ENCODE measurements around the gene SMARCD2. TPM values are rescaled to one million over a fixed set of nuclear protein-coding genes. Genes with fewer than 3 reads are reported as not detected.
"Not testable (repeated sequence)": the region's sequence is repeated elsewhere in the genome, so short reads cannot be mapped to it uniquely, and the experiment has no call there.

SMARCD2 gene
- polyA plus RNA-seq, 12 donors: 24.0 to 63.6 (median 27.1) TPM; not detected in 1

DNA sequence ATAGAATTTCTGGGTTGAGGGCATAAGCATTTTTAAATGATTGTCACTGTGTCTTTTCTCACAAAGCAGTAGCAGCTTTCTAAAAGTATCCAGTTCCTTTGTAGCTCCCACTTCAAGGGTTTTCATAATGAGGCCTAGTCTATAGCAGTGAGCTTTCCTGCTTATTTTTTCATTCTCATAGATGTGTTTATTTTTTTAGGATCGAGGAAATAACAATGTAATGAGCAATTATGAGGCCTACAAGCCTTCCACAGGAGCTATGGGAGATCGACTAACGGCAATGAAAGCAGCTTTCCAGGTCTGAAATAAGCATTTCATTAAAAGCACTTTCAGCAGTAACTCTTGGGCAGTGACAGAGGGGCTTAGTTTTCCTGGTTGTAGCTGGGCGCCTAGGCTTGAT is 25.8 kb downstream of the SMARCD2 start:
- DNase-seq: no peak

DNA sequence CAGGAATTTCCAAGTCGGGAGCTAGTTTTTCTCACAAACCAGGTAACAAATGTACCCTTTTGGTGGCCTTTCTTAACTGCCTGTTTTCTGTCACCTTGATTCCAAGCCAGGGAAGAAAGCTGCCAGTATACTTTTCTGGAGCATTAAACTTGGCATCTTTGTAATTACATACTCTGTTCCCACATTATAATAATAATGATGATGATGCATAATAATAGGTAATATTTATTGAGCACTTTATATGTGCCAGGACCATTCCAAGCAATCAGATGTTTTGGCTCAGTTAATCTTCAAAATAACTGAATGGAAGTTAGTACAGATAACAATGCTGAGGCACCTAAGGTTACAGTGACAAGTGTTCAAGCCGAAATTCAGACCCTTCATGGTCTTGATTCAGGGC is 26.4 kb downstream of the SMARCD2 start:
- DNase-seq: no peak

DNA sequence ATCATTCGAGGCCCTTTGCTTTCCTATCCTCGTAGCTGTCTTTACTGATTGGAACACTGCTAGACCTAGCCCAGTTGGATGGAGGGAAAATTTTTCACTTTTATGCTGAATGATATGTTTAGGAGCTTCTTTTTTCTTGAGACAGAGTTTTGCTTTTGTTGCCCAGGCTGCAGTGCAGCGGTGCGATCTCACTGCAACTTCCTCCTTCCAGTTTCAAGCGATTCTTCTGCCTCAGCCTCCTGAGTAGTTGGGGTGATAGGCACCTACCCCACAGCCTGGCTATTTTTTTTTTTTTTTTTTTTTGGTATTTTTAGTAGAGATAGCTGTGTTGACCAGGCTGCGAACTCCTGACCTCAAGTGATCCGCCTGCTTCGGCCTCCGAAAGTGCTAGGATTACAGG is 32.5 kb downstream of the SMARCD2 start:
- no peak for DNase-seq

DNA sequence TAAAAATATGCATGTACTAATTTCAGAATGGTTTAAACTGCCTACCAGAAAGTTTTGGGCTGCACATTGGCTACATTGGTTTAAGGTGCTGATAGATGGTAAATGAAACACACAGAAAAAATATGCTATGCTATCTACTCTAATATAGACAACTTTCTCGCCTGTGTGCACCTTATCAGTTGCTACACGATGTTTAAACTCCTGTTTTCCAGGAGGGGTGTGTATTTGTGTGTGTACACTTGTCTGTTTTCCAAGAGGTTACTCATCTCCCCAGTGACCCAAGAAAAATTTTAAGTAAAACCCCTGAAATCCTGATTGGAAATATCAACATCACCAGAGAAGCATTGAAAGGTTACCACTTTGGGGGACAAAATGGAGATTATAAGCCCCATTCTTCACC is 36.9 kb downstream of the SMARCD2 start:
- no peak for DNase-seq

DNA sequence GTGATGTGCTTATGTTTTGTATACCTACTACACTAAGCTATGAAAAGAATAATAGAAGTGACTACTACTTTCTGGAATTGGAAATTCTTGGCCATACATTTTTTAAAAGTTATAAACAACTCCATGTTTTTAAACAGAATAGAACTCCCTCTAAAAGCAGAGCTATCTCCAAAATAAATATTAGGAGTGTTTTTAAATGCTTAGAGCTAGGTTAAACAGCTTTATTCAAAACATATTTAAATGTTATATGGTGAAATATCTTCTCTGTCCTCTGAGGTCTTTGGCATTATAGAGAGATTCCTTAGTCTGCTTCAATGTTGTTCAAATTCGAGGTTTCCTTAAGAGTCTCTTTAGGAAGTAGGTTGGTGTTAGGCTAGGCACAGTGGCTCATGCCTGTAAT is 38.2 kb downstream of the SMARCD2 start:
- DNase-seq: no peak

DNA sequence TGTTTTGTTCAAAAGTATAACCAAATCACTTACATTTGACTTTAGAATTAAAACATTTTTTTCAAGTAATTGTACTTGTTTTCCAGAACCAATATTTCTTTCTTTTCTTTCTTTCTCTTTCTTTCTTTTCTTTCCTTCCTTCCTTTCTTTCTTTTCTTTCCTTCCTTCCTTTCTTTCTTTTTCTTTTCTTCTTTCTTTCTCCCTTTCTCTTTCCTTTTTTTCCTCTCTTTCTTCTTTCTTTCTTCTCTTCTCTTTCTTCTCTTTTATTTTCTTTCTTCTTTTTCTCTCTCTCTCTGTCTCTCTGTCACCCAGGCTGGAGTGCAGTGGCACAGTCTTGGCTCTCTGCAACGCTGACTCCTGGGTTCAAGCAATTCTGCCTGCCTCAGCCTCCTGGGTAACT is 41.7 kb downstream of the SMARCD2 start:
- DNase-seq: no peak

DNA sequence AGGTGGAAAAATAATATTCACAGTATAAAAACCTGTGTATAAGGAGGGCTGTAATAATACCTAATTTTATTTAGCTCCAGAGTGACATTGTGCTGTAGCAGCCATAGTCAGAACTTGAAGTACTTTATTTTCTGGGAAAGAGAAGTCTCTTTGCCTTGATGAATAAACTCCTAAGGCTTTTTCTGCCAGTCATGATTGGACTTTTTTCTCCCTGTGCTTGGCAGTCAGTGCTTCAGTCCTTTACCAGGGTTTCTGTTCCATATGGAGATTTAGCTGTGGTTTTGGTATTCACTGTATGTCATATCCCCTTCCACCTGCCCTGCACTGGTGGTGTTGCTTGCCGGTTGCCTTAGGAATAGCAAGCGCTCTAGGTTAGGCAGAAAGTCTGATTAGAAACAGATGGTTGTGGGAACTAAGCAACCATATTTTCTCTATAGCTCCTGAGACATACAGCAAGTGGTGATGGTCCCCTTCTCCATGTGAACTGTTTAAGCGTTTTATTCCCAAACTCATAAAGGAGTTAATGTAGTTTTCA is 43.8 kb downstream of the SMARCD2 start:
- DNase-seq: no peak

DNA sequence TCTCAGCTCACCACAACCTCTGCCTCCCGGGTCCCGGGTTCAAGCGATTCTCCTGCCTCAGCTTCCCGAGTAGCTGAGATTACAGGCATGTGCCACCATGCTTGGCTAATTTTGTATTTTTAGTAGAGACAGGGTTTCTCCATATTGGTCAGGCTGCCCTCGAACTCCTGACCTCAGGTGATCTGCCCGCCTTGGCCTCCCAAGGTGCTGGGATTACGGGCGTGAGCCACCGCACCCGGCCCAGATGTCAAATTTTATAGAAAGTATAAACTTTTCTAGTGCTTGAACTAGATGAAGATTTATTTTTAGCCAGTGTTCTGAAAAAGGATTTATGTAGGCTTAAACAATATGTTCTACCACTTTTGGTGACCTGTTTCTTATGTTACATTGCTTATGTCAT is 46.1 kb downstream of the SMARCD2 start:
- not testable (repeated sequence) for DNase-seq

DNA sequence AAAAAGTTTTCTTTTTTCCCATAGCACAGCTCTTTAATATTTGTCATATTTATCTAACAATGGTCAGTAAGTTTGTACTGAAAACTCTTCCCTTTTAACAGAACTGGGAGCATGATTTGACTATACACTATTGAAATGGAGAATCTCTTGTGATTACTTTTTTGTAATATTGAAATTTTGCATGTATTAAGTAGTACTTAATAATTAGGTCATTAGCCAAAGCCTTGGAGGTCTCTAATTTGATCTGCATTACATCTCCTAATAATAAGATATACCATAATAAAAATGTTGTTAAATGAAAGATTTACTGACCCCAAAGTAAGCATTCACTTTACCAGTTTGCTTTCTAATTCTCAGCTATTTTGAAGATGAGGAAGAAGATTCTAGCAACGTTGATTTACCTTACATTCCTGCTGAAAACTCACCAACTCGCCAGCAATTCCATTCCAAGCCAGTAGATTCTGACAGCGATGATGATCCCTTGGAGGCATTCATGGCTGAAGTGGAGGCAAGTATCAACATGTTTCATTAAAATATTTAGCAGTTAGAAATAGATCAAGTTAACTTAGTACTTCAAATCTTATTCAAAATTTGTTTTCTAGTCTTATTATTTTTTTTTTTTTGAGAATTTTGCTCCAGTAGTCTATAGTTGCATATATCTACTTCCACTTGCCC is 50.3 kb downstream of the SMARCD2 start:
- no peak for DNase-seq

DNA sequence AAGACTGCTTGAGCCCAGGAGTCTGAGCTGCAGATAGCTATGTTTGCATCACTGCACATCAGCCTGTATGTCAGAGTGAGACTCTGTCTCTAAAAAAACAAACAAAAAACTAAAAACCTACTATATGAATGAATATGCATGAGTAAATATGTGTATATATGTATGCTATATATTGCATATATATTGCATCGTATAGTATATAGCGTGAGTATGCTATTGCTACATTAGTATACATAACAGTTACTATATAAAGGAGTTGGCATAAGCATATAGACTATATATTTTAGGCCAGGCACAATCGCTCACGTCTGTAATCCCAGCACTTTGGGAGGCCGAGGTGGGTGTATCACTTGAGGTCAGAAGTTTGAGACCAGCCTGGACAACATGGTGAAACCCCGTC is 52.4 kb downstream of the SMARCD2 start:
- DNase-seq: no peak

DNA sequence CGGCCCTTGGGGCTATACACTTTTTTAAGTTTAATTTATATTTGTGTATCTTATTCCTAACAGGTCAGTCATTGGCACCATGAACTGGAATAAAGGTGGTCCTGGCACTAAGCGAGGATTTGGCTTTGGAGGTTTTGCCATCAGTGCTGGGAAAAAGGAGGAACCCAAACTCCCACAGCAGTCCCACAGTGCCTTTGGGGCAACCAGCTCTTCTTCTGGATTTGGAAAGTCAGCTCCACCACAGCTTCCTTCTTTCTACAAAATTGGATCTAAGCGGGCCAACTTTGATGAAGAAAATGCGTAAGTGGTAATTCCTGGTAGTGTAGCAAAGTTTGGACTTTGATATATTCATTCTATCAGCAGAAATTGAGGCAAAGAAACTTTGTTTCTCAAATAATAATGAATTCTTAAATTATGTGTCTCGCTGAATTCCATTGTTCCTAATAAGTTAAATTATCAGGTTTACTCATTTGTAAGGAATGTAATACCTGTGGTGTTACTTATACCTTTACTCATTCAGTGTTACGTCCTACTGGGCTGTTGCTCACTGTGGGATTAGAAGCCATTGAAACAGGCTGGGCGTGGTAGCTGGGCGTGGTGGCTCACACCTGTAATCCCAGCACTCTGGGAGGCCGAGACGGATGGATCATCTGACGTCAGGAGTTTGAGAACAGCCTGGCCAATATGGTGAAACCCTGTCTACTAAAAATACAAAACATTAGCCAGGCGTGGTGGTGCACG is 55.3 kb downstream of the SMARCD2 start:
- DNase-seq: no peak

DNA sequence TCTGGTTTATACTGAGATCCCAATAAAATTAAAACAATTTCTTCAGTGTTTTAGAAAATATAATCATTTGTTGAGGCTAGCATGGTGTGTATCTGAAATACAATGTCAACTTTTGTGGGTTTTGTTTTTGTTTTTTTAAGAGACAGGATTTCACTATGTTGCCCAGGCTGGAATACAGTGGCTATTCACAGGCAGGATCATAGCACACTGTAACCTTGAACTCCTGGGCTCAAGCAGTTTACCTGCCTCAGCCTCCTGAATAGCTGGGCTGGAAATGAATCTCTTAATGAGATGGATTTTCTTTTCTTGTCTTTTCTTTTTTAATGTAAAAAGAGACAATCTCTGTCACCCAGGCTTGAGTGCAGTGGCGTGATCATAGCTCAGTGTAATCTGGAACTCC is 56.4 kb downstream of the SMARCD2 start:
- no peak for DNase-seq

DNA sequence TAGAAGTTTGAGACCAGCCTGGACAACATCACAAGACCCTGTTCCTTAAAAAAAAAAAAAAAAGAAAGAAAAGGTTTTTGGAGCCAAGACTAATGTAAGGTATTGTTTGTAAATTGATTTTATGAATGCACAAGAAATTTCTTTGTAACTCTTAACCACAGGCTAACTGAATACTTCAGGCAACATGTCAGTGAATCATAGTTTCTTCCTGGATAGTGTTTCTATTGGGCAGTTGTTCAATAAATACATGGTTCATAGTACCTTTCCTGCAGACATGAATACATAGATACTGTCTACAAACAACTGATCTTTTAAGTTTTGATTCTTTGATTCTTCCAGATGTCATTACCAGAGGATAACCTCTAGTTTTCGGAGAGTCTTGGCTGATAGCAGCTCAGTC is 56.9 kb downstream of the SMARCD2 start:
- no peak for DNase-seq

DNA sequence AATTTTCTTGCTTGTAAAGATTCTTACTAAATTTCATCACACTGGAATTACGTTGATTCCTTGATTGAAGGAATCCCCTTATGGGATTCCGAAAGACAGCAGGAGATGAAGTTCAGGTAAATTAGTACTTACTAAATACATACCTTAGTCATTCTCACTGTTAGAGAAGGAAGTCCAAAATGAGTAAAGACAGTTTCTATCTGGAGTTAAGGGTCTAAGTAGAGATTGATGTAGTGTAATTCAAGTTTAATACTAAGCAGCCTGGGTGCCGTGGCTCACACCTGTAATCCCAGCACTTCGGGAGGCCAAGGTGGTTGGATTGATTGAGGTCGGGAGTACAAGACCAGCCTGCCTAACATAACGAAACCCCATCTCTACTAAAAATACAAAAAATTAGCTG is 59.0 kb downstream of the SMARCD2 start:
- no peak for DNase-seq

Other genes with a start within 250 kb of the SMARCD2 start
- gene TACO1, start 241.8 kb downstream of the SMARCD2 start, polyA plus RNA-seq (ENCODE audit: insufficient read length in 12 of 12): 10 to 100 TPM in 11 of 12 donors, not detected in 1; 13.8 to 19.3 (median 17.1) TPM
- 10 to 100 TPM in 11 of 12 donors, not detected in 1; 18.7 to 36.2 (median 23.1) TPM for gene MAP3K3, start 220.3 kb downstream of the SMARCD2 start, polyA plus RNA-seq (ENCODE audit: insufficient read length in 12 of 12)
- gene LIMD2, start 142.6 kb downstream of the SMARCD2 start, polyA plus RNA-seq (ENCODE audit: insufficient read length in 12 of 12): 10 to 100 TPM in 3 of 12 donors, 1 to 10 TPM in 8, not detected in 1; 4.6 to 30.1 (median 7.8) TPM
- gene STRADA, start 100.9 kb downstream of the SMARCD2 start, polyA plus RNA-seq (ENCODE audit: insufficient read length in 12 of 12): 10 to 100 TPM in 11 of 12 donors, not detected in 1; 19.0 to 60.5 (median 27.1) TPM
- 10 to 100 TPM in 11 of 12 donors, not detected in 1; 43.8 to 73.2 (median 59.4) TPM for gene CCDC47, start 69.1 kb downstream of the SMARCD2 start, polyA plus RNA-seq (ENCODE audit: insufficient read length in 12 of 12)
- 100 to 1,000 TPM in 9 of 12 donors, 10 to 100 TPM in 2, not detected in 1; 80.5 to 177 (median 109) TPM for gene DDX42, start 68.5 kb downstream of the SMARCD2 start, polyA plus RNA-seq (ENCODE audit: insufficient read length in 12 of 12)
- 100 to 1,000 TPM in 10 of 12 donors, 10 to 100 TPM in 1, not detected in 1; 95.6 to 118 (median 109) TPM for gene PSMC5, start 15.3 kb downstream of the SMARCD2 start, polyA plus RNA-seq (ENCODE audit: insufficient read length in 12 of 12)
- gene FTSJ3, start 15.0 kb downstream of the SMARCD2 start, polyA plus RNA-seq (ENCODE audit: insufficient read length in 12 of 12): 10 to 100 TPM in 11 of 12 donors, not detected in 1; 27.6 to 47.4 (median 32.6) TPM
- gene CSH2, start 31.0 kb upstream of the SMARCD2 start, polyA plus RNA-seq (ENCODE audit: insufficient read length in 12 of 12): 1 to 10 TPM in 9 of 12 donors, under 1 TPM in 1, not detected in 2; 0.73 to 10.0 (median 3.1) TPM
- gene GH2, start 39.3 kb upstream of the SMARCD2 start, polyA plus RNA-seq (ENCODE audit: insufficient read length in 12 of 12): not detected
- gene CSH1, start 53.9 kb upstream of the SMARCD2 start, polyA plus RNA-seq (ENCODE audit: insufficient read length in 12 of 12): 10 to 100 TPM in 3 of 12 donors, 1 to 10 TPM in 6, under 1 TPM in 1, not detected in 2; 0.58 to 19.1 (median 7.0) TPM
- under 1 TPM in 4 of 12 donors, not detected in 8; 0.30 to 0.83 (median 0.61) TPM for gene CSHL1, start 68.6 kb upstream of the SMARCD2 start, polyA plus RNA-seq (ENCODE audit: insufficient read length in 12 of 12)
- gene GH1, start 76.2 kb upstream of the SMARCD2 start, polyA plus RNA-seq (ENCODE audit: insufficient read length in 12 of 12): not detected
- 1 to 10 TPM in 9 of 12 donors, under 1 TPM in 1, not detected in 2; 0.88 to 8.4 (median 2.2) TPM for gene CD79B, start 89.6 kb upstream of the SMARCD2 start, polyA plus RNA-seq (ENCODE audit: insufficient read length in 12 of 12)
- 10 to 100 TPM in 11 of 12 donors, not detected in 1; 13.9 to 53.0 (median 39.3) TPM for gene SCN4A, start 130.2 kb upstream of the SMARCD2 start, polyA plus RNA-seq (ENCODE audit: insufficient read length in 12 of 12)
- 1 to 10 TPM in 11 of 12 donors, not detected in 1; 1.7 to 5.4 (median 2.4) TPM for gene PRR29, start 155.7 kb upstream of the SMARCD2 start, polyA plus RNA-seq (ENCODE audit: insufficient read length in 12 of 12)
- gene ICAM2, start 177.9 kb upstream of the SMARCD2 start, polyA plus RNA-seq (ENCODE audit: insufficient read length in 12 of 12): 10 to 100 TPM in 11 of 12 donors, not detected in 1; 16.3 to 34.6 (median 24.8) TPM